ENCODE measurements around the gene TARS3.
A peak's percentile ranks its signal among the peaks of the same experiment; 100 is the strongest.

Gene TARS3

GRCh38 chr15:101646672-101647071 is 77.6 kb downstream of the TARS3 start:
- DNase-seq (ENCODE audit: low spot score) = no peak
- TF ChIP-seq CTCF (IDR thresholded peaks at IDR 0.05; ENCODE audit: borderline replicate concordance, control extremely low read depth, extremely low read depth, insufficient read depth, missing control alignments) = no peak
- in situ Hi-C loops (cut with MboI; ENCODE audit: low sequenced_read_pairs, unreplicated experiment) = no loop called here

- TF ChIP-seq CTCF (IDR thresholded peaks at IDR 0.05; ENCODE audit: borderline replicate concordance, control extremely low read depth, extremely low read depth, insufficient read depth, missing control alignments) = no peak
- in situ Hi-C loops (cut with MboI; ENCODE audit: low sequenced_read_pairs, unreplicated experiment) = loop anchor here (5.0 kb wide), 1 partner anchor 340 kb away; no protein-coding TSS in a partner anchor
- no peak for DNase-seq (ENCODE audit: low spot score)
These were observed 81.9 kb downstream of the TARS3 start for GRCh38 chr15:101642361-101642760.

- in situ Hi-C loops (cut with MboI; ENCODE audit: low sequenced_read_pairs, unreplicated experiment) = loop anchor here (5.0 kb wide), 1 partner anchor 340 kb away; no protein-coding TSS in a partner anchor
- DNase-seq (ENCODE audit: low spot score) = no peak
These were observed 82.4 kb downstream of the TARS3 start for GRCh38 chr15:101641894-101642293.

GRCh38 chr15:101641129-101641764 is 83.0 kb downstream of the TARS3 start:
- in situ Hi-C loops (cut with MboI; ENCODE audit: low sequenced_read_pairs, unreplicated experiment) = loop anchor here (5.0 kb wide), 1 partner anchor 339 kb away; no protein-coding TSS in a partner anchor
- TF ChIP-seq CTCF (IDR thresholded peaks at IDR 0.05; ENCODE audit: borderline replicate concordance, control extremely low read depth, extremely low read depth, insufficient read depth, missing control alignments) = peak; percentile 83
- DNase-seq (ENCODE audit: low spot score) = peak; percentile 64

More at GRCh38 chr15:101641894-101642293, 82.4 kb downstream of the TARS3 start:
- TF ChIP-seq CTCF (IDR thresholded peaks at IDR 0.05; ENCODE audit: borderline replicate concordance, control extremely low read depth, extremely low read depth, insufficient read depth, missing control alignments) = no peak

GRCh38 chr15:101639667-101640066 is 84.6 kb downstream of the TARS3 start:
- no peak for TF ChIP-seq CTCF (IDR thresholded peaks at IDR 0.05; ENCODE audit: borderline replicate concordance, control extremely low read depth, extremely low read depth, insufficient read depth, missing control alignments)
- DNase-seq (ENCODE audit: low spot score) = no peak
- in situ Hi-C loops (cut with MboI; ENCODE audit: low sequenced_read_pairs, unreplicated experiment) = loop anchor here (5.0 kb wide), 1 partner anchor 337 kb away; no protein-coding TSS in a partner anchor

- DNase-seq (ENCODE audit: low spot score) = no peak
- in situ Hi-C loops (cut with MboI; ENCODE audit: low sequenced_read_pairs, unreplicated experiment) = no loop called here
- no peak for TF ChIP-seq CTCF (IDR thresholded peaks at IDR 0.05; ENCODE audit: borderline replicate concordance, control extremely low read depth, extremely low read depth, insufficient read depth, missing control alignments)
These were observed 86.4 kb downstream of the TARS3 start for GRCh38 chr15:101637919-101638318.

Data from GM13976 (cell line).